Kidney (tissue), 22 donors: ENCODE measurements around the gene CNOT11. TPM values are rescaled to one million over a fixed set of nuclear protein-coding genes. Genes with fewer than 3 reads are reported as not detected.

Experiments used
- DNase-seq, 5 donors: peaks; one replicate each; pipeline ENCODE4 v3.0.0-alpha.2; 2013 to 2020
- FAIRE-seq: peaks from 2 replicates; lab custom pipeline; 2012; peaks lifted over from hg19 to GRCh38; lab: Jason Lieb, UNC
- H3K27ac ChIP-seq, 2 donors: one replicate each; pipeline ENCODE4 v1.7.0; 2013; ENCODE audit warnings: low read depth in 2 of 2, low read length in 2 of 2, inconsistent platforms in 1 of 2
- H3K27me3 ChIP-seq: one replicate; pipeline ENCODE4 v1.7.1; 2013; ENCODE audit warnings: low read length, inconsistent platforms; ENCODE audit not compliant: control insufficient read depth, insufficient read depth
- H3K36me3 ChIP-seq, 3 donors: one replicate each; pipeline versions ENCODE4 v1.7.0 to v1.7.1; 2013; ENCODE audit warnings: low read length in 3 of 3, control low read depth in 1 of 3, inconsistent platforms in 1 of 3; ENCODE audit not compliant: insufficient read depth in 3 of 3, control insufficient read depth in 2 of 3
- H3K4me1 ChIP-seq, 3 donors: one replicate each; pipeline versions ENCODE4 v1.7.0 to v1.7.1; 2013; ENCODE audit warnings: low read length in 3 of 3, inconsistent platforms in 1 of 3, low read depth in 1 of 3; ENCODE audit not compliant: control insufficient read depth in 2 of 3, insufficient read depth in 2 of 3
- H3K4me3 ChIP-seq, 3 donors: one replicate each; pipeline versions ENCODE4 v1.7.0 to v1.8.1; 2013; ENCODE audit warnings: low read length in 3 of 3, control low read depth in 1 of 3, inconsistent platforms in 1 of 3
- H3K9ac ChIP-seq, 3 donors: one replicate each; pipeline versions ENCODE4 v1.7.0 to v1.7.1; 2013; ENCODE audit warnings: low read length in 3 of 3, control low read depth in 1 of 3, inconsistent platforms in 1 of 3
- H3K9me3 ChIP-seq, 3 donors: one replicate each; pipeline versions ENCODE4 v1.7.0 to v1.7.1; 2013; ENCODE audit warnings: low read length in 3 of 3, control low read depth in 1 of 3, inconsistent platforms in 1 of 3; ENCODE audit not compliant: control insufficient read depth in 2 of 3, insufficient read depth in 1 of 3
- intact Hi-C: fragments of 100-400 bp; cut with DNase I; formaldehyde crosslinking; loops from one replicate; pipeline ENCODE4 v1.11.1; 2022
- long read RNA-seq, 10 donors: library from polyadenylated mRNA in 1 of 10; unstranded in 1 of 10; transcript quantifications; one replicate each; pipeline ENCODE4 v2.0.0 and lab custom pipeline, GENCODE V29; 2021 to 2026
- polyA plus RNA-seq: library from polyadenylated mRNA; stranded (reverse); fragments of 350-450 nt; fragmentation: Illumina TruSeq; extraction: RNeasy Lipid Tissue Mini Kit (QIAGEN cat#74804); gene quantifications from one replicate; pipeline ENCODE4 v1.2.3, GENCODE V29; 2014; ENCODE audit warnings: low read depth, low replicate concordance; ENCODE audit not compliant: insufficient read depth
- total RNA-seq: library from RNA; stranded (reverse); fragmentation: NEBNext Ultra II Directional; extraction: Animal tissue kit (Norgen Biotek cat#: 25700); gene quantifications from one replicate; pipeline ENCODE4 v1.2.1, GENCODE V29; 2021
- TF ChIP-seq, protein P1 (sequence below): IDR thresholded peaks from 3 replicates; pipeline ENCODE4 v1.5.1; 2012; ENCODE audit warnings: mild to moderate bottlenecking, moderate library complexity, borderline replicate concordance; ENCODE audit not compliant: insufficient read depth; ENCODE audit errors: extremely low read depth
- donor health status: control.
- donor health status: control.
- donor health status: control.
- donor health status: control.
- donor health status: control.
- donor health status: DM: yes; HTN: yes; CAD: no.
- donor health status: Normal renal cell carcinoma (clear cell type).

CNOT11 gene
- total RNA-seq = 45.7 TPM
- 28.4 TPM for polyA plus RNA-seq
- long read RNA-seq, donor 1, transcript CNOT11-201 (7 exons, 2,599 nt) = major isoform, 13 of 15 reads
- long read RNA-seq, donor 1, partial matches to known transcripts = 0 of 15 reads
- long read RNA-seq, donor 1, other reads (novel, unspliced or antisense) = 0 of 15 reads
- long read RNA-seq, donor 2, transcript CNOT11-201 (7 exons, 2,599 nt) = major isoform, 7 of 38 reads
- long read RNA-seq, donor 2, partial matches to known transcripts = 16 of 38 reads
- long read RNA-seq, donor 2, other reads (novel, unspliced or antisense) = 14 of 38 reads
- long read RNA-seq, donor 3, transcript CNOT11-201 (7 exons, 2,599 nt) = major isoform, 17 of 59 reads
- long read RNA-seq, donor 3, partial matches to known transcripts = 11 of 59 reads
- long read RNA-seq, donor 3, other reads (novel, unspliced or antisense) = 31 of 59 reads
- long read RNA-seq, donor 4, transcript CNOT11-201 (7 exons, 2,599 nt) = major isoform, 10 of 21 reads
- long read RNA-seq, donor 4, partial matches to known transcripts = 11 of 21 reads
- long read RNA-seq, donor 4, other reads (novel, unspliced or antisense) = 0 of 21 reads
- long read RNA-seq, donor 5, partial matches to known transcripts = 0 of 1 reads
- long read RNA-seq, donor 5, other reads (novel, unspliced or antisense) = 0 of 1 reads
- long read RNA-seq, donor 6, transcript CNOT11-201 (7 exons, 2,599 nt) = major isoform, 5 of 16 reads
- long read RNA-seq, donor 6, partial matches to known transcripts = 11 of 16 reads
- long read RNA-seq, donor 6, other reads (novel, unspliced or antisense) = 0 of 16 reads
- long read RNA-seq, donor 7, transcript CNOT11-201 (7 exons, 2,599 nt) = major isoform, 57 of 74 reads
- long read RNA-seq, donor 7, partial matches to known transcripts = 6 of 74 reads
- long read RNA-seq, donor 7, other reads (novel, unspliced or antisense) = 11 of 74 reads
- long read RNA-seq, donor 8, transcript CNOT11-201 (7 exons, 2,599 nt) = major isoform, 11 of 16 reads
- long read RNA-seq, donor 8, partial matches to known transcripts = 5 of 16 reads
- long read RNA-seq, donor 8, other reads (novel, unspliced or antisense) = 0 of 16 reads
- long read RNA-seq, donor 9, partial matches to known transcripts = 5 of 9 reads
- long read RNA-seq, donor 9, other reads (novel, unspliced or antisense) = 0 of 9 reads
- long read RNA-seq, donor 10, transcript CNOT11-201 (7 exons, 2,599 nt) = major isoform, 5 of 16 reads
- long read RNA-seq, donor 10, partial matches to known transcripts = 11 of 16 reads
- long read RNA-seq, donor 10, other reads (novel, unspliced or antisense) = 0 of 16 reads

DNA sequence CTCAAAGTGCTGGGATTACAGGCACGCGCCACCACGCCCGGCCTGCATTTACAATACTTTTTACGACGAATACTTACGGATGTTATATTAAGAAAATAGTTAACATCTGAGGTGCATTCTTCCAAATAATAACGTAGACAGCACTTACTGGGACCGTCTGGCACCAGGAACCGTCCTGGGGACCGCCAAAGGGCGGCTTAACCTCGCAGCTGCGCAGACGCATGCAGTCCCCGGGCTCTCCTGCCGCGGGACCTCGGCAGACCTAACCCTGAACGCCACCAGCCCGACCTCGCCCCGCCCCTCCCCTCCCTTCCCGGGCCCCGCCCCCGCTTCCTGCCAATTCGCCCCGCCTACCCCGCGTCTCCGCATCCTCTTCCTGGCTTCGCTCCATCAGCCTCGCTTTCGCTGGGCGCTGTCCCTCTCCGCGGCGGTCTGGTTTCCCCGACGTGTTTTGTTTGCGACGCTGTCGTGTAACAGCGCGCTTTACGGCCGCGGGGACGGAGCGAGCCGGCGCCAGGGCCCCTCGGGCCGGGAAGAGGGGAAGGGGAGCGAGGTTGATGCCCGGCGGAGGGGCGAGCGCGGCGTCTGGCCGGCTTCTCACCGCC lies at the start of gene CNOT11:
CNOT11 (plus strand) TSS at position 479 of the 605 bp plus-strand sequence; CDS start at position 558, 79 bp downstream.
- Histone ChIP-seq H3K4me1 (peaks cover 4 to 13% (median 12%) of the 10 kb centered on the region in 3 donors), H3K27ac (peak within 1 kb of the TSS; percentile 87 to 88), H3K4me3 (peak within 1 kb of the TSS; percentile 92 to 98 (median 97)), H3K27me3 (no peaks in the 10 kb centered on the region), H3K9me3 (no peaks in the 10 kb centered on the region), H3K9ac (peak within 1 kb of the TSS; percentile 79 to 99 (median 89)), H3K36me3 (no peaks in the 10 kb centered on the region)
- TF ChIP-seq, protein P1, sequence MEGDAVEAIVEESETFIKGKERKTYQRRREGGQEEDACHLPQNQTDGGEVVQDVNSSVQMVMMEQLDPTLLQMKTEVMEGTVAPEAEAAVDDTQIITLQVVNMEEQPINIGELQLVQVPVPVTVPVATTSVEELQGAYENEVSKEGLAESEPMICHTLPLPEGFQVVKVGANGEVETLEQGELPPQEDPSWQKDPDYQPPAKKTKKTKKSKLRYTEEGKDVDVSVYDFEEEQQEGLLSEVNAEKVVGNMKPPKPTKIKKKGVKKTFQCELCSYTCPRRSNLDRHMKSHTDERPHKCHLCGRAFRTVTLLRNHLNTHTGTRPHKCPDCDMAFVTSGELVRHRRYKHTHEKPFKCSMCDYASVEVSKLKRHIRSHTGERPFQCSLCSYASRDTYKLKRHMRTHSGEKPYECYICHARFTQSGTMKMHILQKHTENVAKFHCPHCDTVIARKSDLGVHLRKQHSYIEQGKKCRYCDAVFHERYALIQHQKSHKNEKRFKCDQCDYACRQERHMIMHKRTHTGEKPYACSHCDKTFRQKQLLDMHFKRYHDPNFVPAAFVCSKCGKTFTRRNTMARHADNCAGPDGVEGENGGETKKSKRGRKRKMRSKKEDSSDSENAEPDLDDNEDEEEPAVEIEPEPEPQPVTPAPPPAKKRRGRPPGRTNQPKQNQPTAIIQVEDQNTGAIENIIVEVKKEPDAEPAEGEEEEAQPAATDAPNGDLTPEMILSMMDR = no peak
- FAIRE-seq (no peak), DNase-seq (peak; percentile 99 to 100 (median 99))
- intact Hi-C loops = no loop called here

DNA sequence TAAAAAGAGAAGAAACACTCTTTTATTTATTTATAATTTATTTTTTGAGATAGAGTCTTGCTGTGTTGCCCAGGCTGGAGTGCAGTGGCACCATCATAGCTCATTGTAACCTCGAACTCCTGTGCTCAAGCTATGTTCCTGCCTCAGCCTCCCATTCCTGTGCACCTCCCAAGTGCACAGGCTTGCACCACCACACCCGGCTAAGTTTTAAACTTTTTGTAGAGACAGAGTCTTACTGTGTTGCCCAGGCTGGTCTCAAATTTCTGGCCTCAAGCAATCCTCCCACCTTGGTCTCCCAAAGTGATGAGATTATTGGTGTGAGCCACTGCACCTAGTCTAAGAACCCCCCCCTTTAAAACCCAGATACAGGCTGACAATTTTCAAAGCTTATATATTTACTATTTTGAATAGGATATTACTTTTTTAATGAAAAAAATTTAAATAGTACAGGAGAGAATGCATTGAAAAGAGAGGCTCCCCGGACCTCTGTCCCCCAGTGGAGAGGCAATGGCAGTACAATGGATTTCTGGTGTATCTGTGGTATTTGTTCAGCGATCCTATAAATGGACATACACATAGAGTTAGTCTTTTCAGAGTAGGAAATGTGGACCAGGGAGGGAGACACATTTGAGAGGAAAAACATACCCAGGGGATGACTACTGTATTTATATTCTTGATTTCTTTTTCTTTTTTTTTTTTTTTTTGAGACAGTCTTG lies 48.1 kb upstream of the CNOT11 start:
- no peaks in the 10 kb centered on the region for H3K27me3 ChIP-seq
- H3K9ac ChIP-seq = no peak overlapping the region
- H3K4me1 ChIP-seq = no peaks in the 10 kb centered on the region
- H3K9me3 ChIP-seq = peaks cover 0 to 2% (median 0%) of the 10 kb centered on the region in 3 donors
- no peaks in the 10 kb centered on the region for H3K36me3 ChIP-seq
- H3K4me3 ChIP-seq = no peak overlapping the region
- DNase-seq (no peak), FAIRE-seq (no peak)
- intact Hi-C loops = no loop called here
- TF ChIP-seq, protein P1 = no peak
- H3K27ac ChIP-seq = no peak overlapping the region
